K562 (cell line): ENCODE results near the gene ZCCHC14. TPM values are rescaled to one million over a fixed set of nuclear protein-coding genes. Genes with fewer than 3 reads are reported as not detected.
"Not testable (repeated sequence)": the region's sequence is repeated elsewhere in the genome, so short reads cannot be mapped to it uniquely, and the experiment has no call there.

Source experiments
- TCF3 ChIP-seq: sonication (generic); formaldehyde crosslinking; IDR thresholded peaks from 2 replicates; pipeline ENCODE4 v1.4.0; 2020; ENCODE audit warnings: mild to moderate bottlenecking, missing genetic modification reagents
- ZBTB40 ChIP-seq, 2 experiments: fragments of 450-650 bp in 1 of 2; sonication (generic) in 1 of 2; formaldehyde crosslinking in 1 of 2; IDR thresholded peaks; 2 replicates each; pipeline versions ENCODE4 v1.7.1 to v1.9.0; 2016 to 2022; ENCODE audit warnings: inconsistent platforms in 1 of 2, mild to moderate bottlenecking in 1 of 2, missing genetic modification reagents in 1 of 2
- ZFX ChIP-seq: sonication (generic); formaldehyde crosslinking; IDR thresholded peaks from 2 replicates; pipeline ENCODE4 v1.8.0; 2022; ENCODE audit warnings: mild to moderate bottlenecking, missing genetic modification reagents, moderate library complexity
- polyA plus RNA-seq, 8 experiments: library from polyadenylated mRNA; depleted of rRNA in 4 of 8; stranded (reverse) in 5 of 8; unstranded in 3 of 8; fragments of >200 nt; fragmentation: Nextera tagmentation in 2 of 8; fragmentation: Illumina TruSeq in 1 of 8; extraction: Ambion mirVana in 2 of 8; extraction: Trizol in 1 of 8; gene quantifications; 2 replicates each; pipeline versions ENCODE4 v1.2.1 to v1.2.3, GENCODE V29; 2011 to 2014; ENCODE audit warnings: inconsistent platforms in 1 of 8, missing spikeins in 1 of 8
- total RNA-seq, 7 experiments: library from RNA; depleted of rRNA in 6 of 7; stranded (reverse); fragments of >200 nt in 6 of 7; fragmentation: Illumina TruSeq in 2 of 7; extraction: Trizol in 2 of 7; gene quantifications; 2 replicates each; pipeline versions ENCODE4 v1.2.1 to v1.2.3, GENCODE V29; 2011 to 2021; ENCODE audit warnings: low replicate concordance in 1 of 7
- TF ChIP-seq, protein P1 (sequence below): sonication (generic); formaldehyde crosslinking; IDR thresholded peaks from 2 replicates; pipeline ENCODE4 v1.8.0; 2022; ENCODE audit warnings: mild to moderate bottlenecking, missing genetic modification reagents

ZCCHC14 gene
- total and polyA plus RNA-seq, 9 of the 15 experiments (the other 6 are each of a cell fraction or from before 2014, with no cell fraction given), result 1.5 to 12.4 (median 2.9) TPM

DNA sequence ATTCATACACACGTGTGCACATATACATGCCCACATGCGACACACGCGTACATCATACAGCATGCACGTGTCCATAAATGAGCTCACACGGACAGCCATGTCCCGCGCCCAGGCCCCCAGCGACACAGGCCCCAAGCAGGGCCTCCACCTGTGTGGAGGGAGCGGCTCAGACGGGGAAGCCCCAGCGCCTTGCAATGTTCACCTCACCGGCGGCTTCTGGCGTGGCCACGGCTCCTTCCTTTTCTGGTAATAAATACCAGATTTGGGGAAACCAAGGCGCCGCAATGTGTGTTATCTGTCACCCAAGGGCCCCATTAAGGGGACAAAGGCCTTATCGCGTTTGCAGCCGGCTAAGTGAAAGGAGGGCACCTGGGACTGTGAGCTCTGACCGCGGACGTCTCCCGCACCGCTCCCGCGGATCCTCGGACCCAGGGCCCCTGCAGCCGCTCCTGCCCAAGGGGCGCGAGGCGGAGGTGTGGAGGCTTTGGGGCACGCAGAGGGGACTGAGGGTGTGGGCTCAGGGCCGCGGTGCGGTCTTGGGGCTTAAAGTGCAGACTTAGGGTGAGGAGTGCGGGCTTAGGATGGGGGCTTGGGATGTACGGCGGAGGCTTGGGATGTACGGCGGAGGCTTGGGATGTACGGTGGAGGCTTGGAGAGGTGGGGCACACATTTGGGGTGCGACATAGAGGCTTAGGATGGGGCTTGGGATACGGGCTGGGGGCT lies 1.9 kb downstream of the ZCCHC14 start (continued):
- TF ChIP-seq ZBTB40 (IDR thresholded peaks at IDR 0.05), result not testable (repeated sequence)
- peak; percentile 11; the same call in 1 of the 2 replicates for TF ChIP-seq ZBTB40 (CRISPR knock-in tag; IDR thresholded peaks at IDR 0.05)
- TF ChIP-seq ZFX (CRISPR knock-in tag), result peak; percentile 70
- 0 out of 2 replicates have a peak, but pooled peaks have one; percentile 46 for TF ChIP-seq TCF3 (CRISPR knock-in tag)
- TF ChIP-seq, protein P1, sequence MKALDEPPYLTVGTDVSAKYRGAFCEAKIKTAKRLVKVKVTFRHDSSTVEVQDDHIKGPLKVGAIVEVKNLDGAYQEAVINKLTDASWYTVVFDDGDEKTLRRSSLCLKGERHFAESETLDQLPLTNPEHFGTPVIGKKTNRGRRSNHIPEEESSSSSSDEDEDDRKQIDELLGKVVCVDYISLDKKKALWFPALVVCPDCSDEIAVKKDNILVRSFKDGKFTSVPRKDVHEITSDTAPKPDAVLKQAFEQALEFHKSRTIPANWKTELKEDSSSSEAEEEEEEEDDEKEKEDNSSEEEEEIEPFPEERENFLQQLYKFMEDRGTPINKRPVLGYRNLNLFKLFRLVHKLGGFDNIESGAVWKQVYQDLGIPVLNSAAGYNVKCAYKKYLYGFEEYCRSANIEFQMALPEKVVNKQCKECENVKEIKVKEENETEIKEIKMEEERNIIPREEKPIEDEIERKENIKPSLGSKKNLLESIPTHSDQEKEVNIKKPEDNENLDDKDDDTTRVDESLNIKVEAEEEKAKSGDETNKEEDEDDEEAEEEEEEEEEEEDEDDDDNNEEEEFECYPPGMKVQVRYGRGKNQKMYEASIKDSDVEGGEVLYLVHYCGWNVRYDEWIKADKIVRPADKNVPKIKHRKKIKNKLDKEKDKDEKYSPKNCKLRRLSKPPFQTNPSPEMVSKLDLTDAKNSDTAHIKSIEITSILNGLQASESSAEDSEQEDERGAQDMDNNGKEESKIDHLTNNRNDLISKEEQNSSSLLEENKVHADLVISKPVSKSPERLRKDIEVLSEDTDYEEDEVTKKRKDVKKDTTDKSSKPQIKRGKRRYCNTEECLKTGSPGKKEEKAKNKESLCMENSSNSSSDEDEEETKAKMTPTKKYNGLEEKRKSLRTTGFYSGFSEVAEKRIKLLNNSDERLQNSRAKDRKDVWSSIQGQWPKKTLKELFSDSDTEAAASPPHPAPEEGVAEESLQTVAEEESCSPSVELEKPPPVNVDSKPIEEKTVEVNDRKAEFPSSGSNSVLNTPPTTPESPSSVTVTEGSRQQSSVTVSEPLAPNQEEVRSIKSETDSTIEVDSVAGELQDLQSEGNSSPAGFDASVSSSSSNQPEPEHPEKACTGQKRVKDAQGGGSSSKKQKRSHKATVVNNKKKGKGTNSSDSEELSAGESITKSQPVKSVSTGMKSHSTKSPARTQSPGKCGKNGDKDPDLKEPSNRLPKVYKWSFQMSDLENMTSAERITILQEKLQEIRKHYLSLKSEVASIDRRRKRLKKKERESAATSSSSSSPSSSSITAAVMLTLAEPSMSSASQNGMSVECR (CRISPR knock-in tag), result 0 out of 2 replicates have a peak, but pooled peaks have one; percentile 45
